Thyroid gland (tissue), 4 donors: ENCODE measurements around the gene TCF7L1.

Experiments
- POLR2A ChIP-seq, 2 donors: fragments of 450-650 bp; IDR thresholded peaks; one replicate each; pipeline ENCODE4 v1.6.1; 2017; ENCODE audit warnings: antibody characterized with exemption in 2 of 2, mild to moderate bottlenecking in 2 of 2, moderate library complexity in 1 of 2
- TF ChIP-seq, protein P1 (sequence below), 6 experiments: fragments of 200-600 bp in 3 of 6; fragments of 450-650 bp in 3 of 6; sonication (generic) in 3 of 6; IDR thresholded peaks; one replicate each; pipeline ENCODE4 v1.5.1; 2016 to 2019; ENCODE audit warnings: antibody characterized with exemption in 6 of 6, mild to moderate bottlenecking in 2 of 6, inconsistent platforms in 1 of 6, moderate library complexity in 1 of 6

DNA sequence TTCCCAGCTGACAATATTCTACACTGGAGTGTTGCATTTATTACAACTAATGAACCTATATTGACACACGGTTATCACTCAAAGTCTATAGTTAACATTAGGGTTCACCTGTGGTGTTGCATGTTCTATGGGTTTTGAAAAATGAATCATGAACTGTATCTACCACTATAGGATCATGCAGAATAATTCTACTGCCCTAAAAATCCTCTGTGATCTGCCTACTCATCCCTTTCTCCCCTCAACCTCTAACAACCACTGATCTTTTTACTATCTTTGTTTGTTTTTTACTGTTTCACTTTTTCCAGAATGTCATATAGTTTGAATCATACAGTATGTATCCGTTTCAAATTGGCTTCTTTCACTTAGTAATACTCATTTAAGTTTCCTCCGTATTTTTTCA is 47.6 kb upstream of the TCF7L1 start:
- TF ChIP-seq, protein P1, sequence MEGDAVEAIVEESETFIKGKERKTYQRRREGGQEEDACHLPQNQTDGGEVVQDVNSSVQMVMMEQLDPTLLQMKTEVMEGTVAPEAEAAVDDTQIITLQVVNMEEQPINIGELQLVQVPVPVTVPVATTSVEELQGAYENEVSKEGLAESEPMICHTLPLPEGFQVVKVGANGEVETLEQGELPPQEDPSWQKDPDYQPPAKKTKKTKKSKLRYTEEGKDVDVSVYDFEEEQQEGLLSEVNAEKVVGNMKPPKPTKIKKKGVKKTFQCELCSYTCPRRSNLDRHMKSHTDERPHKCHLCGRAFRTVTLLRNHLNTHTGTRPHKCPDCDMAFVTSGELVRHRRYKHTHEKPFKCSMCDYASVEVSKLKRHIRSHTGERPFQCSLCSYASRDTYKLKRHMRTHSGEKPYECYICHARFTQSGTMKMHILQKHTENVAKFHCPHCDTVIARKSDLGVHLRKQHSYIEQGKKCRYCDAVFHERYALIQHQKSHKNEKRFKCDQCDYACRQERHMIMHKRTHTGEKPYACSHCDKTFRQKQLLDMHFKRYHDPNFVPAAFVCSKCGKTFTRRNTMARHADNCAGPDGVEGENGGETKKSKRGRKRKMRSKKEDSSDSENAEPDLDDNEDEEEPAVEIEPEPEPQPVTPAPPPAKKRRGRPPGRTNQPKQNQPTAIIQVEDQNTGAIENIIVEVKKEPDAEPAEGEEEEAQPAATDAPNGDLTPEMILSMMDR (IDR thresholded peaks at IDR 0.05), result no peak
- TF ChIP-seq POLR2A (IDR thresholded peaks at IDR 0.05), result no peak
